GM12873 (cell line): ENCODE data around the gene VEGFA.

Experiments used
- TF ChIP-seq, protein P1 (sequence below): IDR thresholded peaks from 2 replicates; pipeline ENCODE4 v1.5.1; 2012; ENCODE audit warnings: low read depth, mild to moderate bottlenecking, moderate library complexity, low read length, control low read depth; ENCODE audit not compliant: insufficient read depth; ENCODE audit errors: missing control alignments

The VEGFA gene

DNA sequence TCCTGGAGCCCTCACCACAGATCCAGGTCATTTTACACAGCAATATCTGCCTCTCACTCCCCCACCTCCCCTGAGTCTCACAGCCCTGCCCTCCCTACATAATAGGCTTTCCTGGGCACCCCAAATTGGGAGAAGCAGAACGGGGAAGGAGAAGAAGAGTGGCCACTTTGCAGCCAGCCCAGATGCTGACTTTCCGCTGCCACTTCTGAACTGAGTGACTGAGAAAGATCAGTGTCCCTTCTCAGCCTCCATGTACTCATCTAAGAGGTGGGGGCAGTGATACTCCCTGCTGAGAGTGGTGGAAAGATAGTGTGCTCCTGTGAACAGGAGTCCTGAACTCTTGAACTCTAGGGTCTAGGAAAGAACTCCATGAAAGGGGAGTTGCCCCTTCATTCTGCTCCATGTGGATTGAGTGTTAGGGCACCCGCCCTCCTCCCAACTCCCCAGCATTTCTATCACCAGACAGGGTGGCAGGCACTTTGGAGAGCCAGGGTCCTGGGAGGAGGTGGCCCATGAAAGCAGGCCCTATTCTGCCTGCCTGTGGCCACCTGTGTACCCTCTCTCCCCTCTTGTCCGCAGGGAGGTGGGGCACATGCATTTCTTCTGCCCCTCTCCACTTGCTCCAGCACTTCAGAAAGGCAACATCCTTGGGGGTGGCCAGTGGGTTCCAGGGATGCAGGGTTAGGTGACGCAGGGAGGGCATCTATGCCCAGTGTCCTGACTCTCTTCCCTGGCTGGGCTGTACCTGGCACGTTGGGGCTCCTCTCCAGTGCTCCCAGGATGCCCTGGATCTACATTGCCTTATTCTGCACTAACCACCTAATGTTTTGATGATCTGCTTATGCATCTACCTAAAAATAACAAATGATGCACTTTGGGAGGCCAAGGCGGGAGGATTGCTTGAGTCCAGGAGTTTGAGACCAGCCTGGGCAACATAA lies 44.1 kb upstream of the VEGFA start:
- TF ChIP-seq, protein P1, sequence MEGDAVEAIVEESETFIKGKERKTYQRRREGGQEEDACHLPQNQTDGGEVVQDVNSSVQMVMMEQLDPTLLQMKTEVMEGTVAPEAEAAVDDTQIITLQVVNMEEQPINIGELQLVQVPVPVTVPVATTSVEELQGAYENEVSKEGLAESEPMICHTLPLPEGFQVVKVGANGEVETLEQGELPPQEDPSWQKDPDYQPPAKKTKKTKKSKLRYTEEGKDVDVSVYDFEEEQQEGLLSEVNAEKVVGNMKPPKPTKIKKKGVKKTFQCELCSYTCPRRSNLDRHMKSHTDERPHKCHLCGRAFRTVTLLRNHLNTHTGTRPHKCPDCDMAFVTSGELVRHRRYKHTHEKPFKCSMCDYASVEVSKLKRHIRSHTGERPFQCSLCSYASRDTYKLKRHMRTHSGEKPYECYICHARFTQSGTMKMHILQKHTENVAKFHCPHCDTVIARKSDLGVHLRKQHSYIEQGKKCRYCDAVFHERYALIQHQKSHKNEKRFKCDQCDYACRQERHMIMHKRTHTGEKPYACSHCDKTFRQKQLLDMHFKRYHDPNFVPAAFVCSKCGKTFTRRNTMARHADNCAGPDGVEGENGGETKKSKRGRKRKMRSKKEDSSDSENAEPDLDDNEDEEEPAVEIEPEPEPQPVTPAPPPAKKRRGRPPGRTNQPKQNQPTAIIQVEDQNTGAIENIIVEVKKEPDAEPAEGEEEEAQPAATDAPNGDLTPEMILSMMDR, result no peak

DNA sequence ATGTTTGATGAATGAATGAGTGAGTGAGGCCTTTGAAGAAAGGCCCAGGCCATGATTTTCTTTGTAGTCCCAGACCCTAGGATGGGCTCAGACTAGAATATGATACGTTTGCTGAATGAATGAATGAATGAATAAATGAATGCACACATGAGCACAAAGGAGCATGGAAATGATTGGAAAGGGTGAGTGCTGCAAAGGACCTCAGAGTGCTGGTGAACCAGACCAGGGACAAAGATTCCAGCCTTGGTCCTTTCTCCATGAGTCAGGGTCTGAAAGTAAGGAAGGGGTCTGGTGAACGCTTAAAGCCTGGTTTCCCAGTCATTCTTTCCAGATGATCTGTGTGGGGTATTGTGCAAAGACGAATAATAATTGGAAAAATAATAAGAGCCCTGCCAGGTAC lies 42.4 kb upstream of the VEGFA start:
- TF ChIP-seq, protein P1, result no peak

DNA sequence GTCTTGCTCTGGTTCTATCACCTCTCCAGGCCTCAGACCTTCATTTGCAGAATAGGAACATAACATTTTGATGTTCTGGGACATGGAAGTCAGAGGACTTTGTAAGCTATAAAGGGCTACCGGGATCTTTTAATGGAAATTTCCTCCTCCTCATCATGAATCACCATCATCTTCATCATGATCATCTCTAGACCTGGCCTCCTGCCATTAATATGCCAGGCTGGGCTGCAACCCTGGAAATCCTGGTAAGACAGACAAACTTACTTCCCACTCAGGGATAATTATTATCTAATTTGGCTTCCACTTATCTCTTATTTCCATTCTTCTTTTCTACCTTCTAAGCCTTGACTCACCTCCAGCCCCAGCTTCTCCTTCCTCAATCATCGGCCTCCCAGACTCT lies 41.4 kb upstream of the VEGFA start:
- TF ChIP-seq, protein P1, result no peak

DNA sequence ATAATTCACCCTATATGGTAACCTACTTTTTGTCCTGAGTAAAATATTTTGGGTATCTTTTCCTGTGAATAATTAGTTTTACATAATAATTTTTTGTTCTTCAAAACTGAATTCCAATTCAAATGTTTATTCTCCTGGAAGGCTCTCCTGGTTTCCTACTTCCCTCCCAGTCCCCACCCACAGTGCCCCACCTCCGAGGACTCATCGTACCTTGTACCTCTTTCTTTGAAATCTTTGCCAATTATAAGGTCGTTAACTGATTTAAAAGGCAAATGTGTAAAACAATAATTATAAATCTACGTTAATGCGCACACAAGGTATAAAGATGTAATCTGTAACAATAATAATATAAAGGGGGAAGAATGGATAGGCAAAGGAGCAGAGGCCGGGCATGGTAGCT lies 40.5 kb upstream of the VEGFA start:
- TF ChIP-seq, protein P1, result no peak

DNA sequence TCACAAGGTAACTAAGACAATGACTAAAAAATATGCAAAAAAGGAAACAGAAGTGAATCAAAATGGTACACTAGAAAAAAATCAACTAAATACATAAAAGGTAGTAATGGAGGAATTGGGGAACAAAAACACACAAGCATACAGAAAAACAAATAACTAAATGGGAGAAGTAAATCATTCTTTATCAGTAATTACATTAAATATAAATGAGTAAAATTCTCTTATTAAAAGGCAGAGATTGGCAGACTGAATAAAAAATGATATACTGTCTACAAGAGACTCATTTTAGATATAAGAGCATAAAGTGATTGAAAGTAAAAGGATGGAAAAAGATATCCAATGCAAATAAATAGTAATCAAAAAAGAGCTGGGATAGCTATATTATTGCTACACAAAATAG lies 39.4 kb upstream of the VEGFA start:
- TF ChIP-seq, protein P1, result no peak

DNA sequence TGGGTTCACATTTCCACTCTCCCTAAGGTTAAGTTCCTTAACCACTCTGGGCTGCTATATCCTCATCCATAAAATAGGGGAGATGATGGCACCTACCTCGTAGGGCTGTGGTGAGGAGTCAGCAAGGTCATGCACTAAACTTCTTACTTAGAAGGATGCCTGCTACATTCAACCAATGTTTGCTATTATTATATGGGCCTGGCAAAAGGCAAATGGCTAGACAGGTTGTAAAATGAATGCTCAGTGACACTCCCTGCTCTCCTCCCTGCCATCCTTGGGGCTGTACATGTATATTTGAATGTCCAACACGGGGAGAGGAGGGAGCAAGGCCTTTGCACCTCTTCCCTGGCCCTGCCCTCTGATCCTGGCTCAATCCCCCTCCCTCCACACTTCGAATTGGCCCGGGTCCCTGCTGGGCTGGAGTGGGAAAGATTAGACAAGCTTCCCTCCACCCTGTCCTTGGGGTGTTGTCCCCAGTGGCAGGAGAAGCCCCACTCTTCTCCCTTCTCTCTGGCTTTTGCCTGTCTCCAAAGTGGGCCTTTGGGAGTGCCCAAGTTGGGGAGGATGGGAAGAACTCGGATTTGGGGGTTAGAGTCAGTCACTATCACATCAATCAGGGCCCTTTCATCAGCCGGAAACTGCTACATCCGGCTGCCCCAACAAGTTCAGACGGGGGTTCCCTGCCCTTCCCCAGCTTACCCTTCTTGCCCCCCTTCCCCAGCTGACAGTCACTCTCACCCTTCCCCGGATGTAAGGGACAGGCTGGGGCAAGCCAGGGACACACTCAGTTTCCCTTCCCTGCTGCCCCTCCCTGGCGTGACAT lies 36.3 kb upstream of the VEGFA start:
- TF ChIP-seq, protein P1, result no peak

DNA sequence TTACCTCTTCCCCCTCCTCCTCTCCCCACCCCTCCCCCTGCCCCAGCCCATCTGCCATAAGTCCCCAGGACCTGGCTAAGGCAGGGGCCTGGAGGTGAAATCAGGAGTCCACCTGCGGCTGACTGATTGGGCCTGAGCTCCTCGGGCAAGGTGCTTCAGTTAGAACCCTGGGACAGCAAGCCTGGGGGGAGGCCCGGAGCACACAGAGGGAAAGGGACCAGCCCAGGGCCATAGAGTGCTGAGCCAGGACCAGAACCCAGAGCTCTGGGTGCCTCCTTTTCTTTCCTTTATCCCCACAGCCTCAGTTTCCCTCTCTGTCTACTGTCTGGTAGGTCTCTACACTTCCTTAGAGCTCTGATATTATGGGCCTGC lies 35.7 kb upstream of the VEGFA start:
- TF ChIP-seq, protein P1, result no peak
